T-helper 2 cell treated with Interferon-gamma antibody and Interleukin-4, amounts not matched to agents 100 ng/mL and 5 ng/mL, for 36 hours (primary cell): Measurements from ENCODE around the gene CDH4. TPM values are rescaled to one million over a fixed set of nuclear protein-coding genes. Genes with fewer than 3 reads are reported as not detected.

ENCODE experiments used
- intact Hi-C: fragments of 100-400 bp; cut with micrococcal nuclease; formaldehyde crosslinking; loops from one replicate; pipeline ENCODE4 v1.15.1; 2023
- total RNA-seq: library from RNA; stranded (reverse); gene quantifications from 2 replicates; pipeline ENCODE4 v1.2.3, GENCODE V29; 2022

Gene CDH4
- total RNA-seq, 1 donor from 2014 or later, result not detected

DNA sequence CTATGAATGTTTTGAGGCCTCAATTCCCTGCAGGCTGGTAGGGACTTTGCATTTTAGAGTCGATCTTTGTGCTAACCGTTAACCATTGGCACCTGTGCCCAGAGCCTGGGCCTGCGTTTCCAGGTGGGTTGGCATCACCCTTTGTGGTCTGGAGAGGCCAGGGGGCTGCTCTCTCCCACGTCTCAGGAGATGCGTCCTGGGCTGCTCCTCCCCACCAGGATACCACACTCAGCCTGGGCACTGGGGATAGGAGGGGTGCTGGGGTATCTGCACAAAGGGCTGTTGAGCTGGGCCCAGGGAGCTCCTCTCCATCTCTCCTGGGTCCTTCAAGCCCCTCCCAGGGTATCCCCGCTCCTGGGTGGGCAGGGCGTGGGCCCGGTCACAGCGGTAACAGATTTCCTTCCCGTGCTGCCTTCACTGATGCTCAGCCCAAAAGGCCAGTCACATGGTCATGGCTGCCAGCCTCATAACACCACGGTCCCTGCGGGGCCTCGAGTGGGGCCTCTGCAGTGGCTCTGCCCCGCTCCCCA lies 547.4 kb downstream of the CDH4 start:
- intact Hi-C loops, result no loop called here

DNA sequence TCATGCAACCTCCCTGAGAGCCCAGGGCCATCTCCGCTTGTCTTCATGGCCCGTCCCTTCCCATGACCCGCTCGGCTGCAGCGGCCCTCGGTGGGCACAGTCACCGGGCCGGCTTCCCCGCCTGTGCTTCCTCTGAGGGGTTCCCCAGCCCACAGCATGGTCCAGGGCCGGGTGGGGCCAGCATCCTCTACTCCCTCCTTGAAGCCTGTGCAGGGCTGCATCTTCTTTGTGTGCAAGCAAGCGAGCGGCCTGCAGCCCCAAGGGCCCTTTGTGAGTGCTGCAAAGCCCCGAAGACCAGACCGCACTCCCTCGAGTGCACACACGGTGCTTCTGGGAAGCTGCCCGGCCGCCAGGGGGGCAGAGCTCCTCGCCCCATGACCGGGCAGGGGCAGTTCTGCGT lies 547.9 kb downstream of the CDH4 start:
- intact Hi-C loops, result no loop called here

DNA sequence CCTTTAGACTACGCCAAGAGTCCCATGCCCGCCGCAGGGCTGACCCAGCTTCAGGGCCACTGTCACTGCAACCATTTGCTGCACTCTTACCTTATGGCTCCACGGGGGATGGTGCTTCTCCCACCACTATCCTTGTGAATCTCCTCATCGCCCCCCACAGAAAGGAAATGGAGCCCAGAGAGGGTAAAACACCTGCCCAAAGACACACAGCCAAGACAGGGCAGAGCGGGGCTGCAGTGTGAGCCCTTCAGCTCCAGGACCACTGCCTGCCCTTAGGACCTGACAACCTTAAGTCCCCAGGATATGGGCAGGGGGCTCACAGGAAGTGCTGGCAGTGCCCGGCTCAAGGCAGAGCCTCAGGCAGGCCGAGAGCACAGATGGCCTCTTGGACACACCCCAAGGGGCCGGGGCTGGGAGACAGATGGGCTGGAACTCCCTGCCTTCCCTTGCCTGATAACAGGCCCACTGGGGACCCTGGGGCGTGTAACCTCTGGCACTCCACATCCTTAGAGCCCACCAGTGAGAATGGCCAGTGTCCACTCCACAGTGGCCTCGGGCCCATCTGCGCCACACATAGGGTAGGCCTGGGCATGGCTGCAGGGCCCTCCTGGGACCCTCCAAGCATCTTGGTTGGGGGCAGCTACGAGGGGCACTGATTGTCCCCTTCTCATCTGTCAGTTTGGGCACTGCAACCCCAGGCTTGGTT lies 548.5 kb downstream of the CDH4 start:
- intact Hi-C loops, result no loop called here

DNA sequence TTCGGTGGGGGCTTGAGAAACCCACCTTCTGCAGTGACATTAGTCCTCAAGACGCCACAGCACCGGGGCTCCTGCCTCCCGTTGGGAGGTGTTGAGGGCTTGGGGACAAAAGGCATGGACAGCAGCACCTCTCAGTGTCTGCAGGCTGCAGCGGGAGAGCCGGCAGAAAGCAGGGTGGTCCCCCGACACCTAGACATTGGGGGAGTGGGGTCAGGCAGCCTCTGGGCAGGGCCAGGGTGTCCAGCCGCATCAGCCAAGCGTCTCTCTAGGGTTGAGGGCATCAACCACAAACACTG lies 549.0 kb downstream of the CDH4 start:
- intact Hi-C loops, result no loop called here

DNA sequence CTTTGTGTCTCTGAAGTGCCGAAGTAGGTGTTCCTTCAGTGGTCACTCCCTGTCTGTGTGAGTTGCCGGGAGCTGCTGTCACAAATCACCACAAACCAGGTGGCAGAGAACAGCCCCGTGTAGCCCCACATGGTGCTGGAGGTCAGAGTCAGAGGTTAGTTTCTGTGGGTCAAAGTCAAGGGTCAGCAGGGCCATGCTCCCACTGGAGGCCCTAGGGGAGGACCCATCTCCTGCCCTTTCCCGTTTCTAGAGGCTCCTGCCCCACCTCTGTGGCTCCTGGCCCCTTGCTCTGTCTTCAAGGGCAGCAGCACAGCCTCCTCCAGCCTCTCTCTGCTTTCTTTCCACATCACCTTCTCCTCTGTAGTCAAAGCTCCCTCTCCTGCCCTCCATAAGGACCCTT lies 549.4 kb downstream of the CDH4 start:
- intact Hi-C loops, result no loop called here

DNA sequence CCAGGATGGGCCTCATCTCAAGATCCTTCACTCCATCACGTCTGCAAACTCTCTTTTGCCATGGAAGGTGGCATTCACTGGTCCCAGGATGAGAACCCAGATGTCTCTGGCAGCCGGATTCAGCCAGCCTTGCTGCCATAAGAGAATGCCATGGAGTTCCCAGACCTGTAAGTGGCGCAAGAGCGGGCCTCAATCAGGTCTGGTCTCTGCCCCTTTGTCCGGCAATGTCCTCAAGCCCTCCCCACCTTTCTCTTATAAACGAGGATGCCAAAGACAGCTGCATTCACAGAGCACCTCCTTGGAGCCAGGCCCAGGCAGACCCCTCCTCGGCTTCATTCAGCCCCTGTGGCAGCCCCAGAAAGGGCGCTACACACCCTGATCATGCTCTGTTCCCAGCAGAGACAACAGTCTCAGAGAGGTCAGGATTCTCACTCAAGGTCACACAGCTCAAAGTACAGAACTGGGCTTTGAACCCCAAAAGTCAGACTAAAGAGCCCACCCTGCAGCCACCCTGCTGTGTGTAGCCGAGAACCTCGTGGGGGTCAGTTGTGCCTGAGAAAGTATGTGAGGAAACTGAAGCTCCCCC lies 549.9 kb downstream of the CDH4 start:
- intact Hi-C loops, result no loop called here

DNA sequence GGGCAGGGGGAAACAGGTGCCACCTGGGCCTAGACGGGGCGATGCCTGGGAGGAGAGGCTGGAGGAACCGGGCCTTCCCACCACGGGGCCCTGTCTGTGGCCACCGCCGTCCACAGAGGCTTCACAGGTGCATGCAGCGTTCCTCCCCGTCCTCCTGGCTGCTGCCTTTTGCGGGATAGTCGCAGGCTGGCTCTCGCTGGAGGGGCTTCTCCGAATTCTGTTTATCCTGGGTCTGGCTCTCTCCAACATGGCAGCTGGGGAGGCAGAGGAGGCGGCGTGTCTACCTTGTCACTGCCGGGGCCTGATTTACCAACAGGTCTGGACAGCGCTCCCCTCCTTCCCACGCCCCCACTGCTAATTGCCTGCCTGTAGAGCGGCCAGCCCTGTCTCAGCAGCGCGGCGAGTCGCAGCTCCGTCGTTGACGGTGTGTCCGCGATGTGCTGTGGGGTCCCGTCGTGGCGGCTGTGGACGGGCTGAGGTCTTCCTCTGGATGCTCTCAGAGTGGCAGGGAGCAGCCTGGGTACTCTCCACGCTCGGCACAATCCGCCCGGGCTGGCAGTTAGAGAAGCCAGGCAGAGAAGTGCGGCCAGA lies 550.8 kb downstream of the CDH4 start:
- intact Hi-C loops, result no loop called here

DNA sequence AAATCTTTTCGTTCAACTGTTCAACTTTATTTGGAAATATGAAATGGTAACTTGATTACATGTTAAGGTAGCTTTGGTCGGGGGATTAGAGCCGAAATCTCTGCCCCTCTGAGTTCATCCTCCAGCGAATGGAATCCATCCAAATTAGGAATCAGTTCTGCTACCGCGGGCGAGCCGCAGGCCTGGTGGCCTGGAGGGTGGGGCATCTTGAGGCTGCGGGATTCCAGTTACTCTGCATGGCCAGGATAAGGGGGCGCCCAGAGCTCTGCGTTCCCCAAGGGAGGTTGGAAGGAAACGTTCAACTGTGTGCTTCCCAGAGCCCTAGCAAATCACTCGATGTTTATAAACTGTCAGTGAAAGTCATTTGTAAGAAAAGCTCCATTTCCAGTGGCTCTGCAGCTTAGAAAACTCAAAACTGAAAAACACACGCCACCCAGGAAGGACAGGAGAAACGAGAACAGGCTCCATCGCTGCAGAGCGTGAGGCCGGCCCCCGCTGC lies 551.4 kb downstream of the CDH4 start:
- intact Hi-C loops, result no loop called here

DNA sequence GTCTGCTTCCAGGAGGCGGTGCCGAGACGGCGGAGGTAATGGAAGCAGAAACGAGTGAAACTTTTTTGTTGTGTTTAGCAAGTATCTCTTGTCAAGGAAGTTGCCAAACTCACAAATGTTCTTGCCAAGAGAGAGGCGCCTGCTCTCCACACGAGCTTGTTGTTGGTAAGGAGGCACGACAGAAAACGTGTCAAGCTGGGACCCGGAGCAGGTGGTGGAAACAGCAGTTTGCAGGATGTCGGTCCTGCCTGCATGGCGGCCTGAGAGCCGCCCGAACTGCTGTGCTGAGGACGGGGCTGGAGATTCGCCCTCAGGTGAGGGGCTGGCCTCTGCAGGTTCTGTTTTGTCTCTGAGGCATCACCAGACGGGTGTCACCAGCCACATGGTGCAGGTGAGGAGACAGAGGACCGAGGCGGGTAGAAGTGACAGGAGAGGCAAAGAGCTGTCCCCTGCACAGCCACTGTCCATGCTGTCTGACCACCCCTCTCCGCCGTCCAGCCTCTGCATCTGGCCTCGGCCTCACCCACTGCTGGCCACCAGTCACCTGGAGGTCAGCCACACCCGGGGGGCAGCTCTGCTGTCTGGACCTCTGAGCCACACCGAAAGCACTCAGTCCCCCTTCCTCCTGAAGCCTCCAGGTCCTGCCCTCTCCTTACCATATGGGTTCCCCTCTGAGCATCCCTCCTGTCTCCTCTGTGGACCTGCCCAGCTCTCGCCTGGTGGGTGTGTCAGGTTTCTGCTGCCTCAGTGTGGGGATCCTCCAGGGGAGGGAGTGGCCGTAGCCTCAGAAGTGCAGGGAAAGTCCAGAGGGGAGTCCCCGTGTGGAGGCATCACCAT lies 552.1 kb downstream of the CDH4 start:
- intact Hi-C loops, result no loop called here

DNA sequence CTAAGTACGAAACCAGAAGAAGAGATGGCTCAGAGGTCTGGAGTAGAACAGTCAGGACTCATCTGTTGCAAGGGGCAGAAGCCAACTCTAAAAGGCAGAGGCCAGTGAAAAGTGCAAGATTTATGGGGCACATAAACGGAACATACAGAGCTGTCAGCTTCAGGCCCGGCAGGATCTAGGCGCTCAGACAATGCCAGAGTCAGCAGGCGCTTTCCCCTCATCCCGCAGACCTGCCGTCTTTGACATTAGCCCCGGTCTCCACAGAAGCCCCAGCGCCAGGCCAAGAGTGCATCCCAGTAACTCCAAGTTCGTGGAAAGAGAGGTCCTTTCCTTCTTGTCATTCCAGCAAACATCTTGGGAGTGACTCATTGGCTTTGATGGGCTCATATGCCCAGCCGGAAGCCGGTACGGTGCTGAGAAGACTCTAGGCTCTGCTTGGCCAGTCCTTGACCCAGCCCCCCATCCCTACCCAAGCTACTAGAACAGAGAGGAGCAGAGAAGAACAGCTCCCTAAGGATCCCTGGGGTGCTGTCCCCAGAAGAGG lies 552.8 kb downstream of the CDH4 start:
- intact Hi-C loops, result no loop called here

DNA sequence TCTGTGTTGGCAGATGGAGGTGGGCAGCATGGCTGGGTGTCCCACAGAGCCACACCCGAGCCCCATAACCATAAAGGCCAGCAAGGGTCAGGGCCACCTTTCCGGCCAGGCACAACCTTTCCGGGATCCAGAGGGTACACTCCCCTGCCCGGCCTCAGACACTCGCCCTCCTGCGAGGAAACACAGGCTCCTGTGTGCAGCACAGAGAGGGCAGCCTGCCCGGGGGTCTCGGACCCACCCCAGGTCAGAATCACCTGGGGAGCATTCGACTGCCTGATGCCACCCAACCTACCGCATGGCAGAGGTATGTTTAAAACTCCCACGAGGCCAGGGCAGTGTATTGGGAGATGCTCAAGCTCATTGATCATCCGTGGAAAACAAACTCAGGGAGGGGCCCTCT lies 553.3 kb downstream of the CDH4 start:
- intact Hi-C loops, result no loop called here

DNA sequence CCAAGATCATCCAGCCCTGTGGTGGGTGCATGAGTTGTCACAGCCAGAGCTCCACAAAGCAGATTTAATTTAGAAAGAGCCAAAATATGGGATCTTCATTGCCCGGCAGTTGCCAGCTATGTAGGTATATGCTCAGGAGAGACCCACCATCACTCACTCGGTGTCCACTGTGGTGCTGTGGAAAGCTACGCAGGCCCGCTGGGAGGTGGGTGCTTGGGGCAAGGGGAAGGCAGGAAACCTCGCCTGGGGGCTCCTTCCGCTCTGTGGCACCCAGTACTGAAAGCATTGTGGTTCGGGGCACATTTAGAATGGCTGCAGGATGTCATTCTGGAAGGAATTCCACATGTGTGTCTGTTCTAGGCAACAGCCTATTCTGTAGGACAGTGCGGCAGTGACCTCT lies 553.7 kb downstream of the CDH4 start:
- intact Hi-C loops, result no loop called here

DNA sequence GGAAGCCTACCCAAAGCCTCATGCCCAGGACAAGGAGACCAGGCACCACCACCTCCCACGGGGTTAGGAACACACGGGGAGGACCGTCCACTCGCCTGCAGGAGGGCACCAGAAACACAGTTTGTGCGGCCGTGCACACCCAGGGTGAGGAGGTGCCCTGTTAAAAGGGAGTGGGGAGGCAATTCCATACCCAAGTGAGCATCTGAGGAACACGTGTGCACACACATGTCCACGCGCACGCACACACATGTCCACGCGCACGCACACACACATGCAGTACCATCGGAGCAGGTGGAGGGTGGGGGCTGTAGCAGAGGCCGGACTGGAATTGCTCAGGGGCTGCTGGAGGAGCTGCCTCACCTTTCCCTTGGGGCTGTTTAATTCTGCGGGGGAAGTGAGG lies 554.3 kb downstream of the CDH4 start:
- intact Hi-C loops, result no loop called here

DNA sequence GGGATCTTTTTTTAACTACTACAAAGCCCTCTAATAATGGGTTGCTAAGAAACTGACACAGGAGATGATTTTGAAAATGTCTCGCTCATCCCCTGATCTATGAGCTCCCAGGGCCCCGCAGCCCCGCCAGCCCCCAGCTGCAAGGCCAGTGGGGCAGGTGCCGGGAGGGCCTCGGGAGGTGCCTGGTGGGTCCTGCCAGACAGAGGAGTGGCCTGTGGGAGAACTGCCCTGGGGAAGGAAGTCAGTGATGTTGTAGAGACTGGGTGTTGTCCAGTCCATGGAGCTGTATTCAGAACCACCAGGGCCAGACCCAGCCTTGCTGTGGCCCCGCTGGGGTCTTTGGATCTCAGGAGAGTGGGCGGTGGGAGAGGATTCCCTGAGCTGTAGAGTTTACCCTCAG lies 554.9 kb downstream of the CDH4 start:
- intact Hi-C loops, result no loop called here

DNA sequence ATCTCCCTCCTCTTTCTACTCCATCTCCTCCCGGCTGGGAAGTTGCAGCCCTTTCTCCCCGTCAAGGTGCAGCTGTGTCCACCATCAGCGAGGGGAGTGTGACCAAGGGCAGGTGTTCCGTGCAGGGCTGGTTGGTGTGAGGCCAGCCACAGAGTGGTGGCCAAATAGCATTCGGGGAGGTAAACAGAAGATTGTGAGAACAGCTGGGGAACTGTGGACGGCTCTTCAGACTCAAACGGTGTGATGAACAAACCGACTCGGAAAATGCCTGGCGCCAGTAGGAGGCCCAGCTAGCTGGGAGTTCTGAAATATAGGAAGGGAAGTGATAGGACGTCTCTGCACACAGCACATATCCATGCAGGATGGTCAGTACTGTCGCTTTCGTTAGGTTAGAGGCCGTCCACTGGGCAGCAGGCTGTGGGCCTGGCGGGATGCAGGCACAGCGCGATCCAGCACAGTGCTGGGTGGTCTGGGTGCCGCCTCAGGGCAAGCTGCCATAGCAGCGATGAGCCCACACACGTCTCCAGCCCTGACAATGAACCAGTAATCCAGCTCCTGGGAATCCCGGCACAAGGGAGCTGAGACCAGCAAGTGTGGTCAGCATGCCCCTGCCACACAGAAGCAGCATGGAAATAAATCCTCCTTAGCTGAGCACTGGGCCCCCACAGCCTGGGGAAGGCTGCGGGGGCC lies 555.6 kb downstream of the CDH4 start:
- intact Hi-C loops, result no loop called here

DNA sequence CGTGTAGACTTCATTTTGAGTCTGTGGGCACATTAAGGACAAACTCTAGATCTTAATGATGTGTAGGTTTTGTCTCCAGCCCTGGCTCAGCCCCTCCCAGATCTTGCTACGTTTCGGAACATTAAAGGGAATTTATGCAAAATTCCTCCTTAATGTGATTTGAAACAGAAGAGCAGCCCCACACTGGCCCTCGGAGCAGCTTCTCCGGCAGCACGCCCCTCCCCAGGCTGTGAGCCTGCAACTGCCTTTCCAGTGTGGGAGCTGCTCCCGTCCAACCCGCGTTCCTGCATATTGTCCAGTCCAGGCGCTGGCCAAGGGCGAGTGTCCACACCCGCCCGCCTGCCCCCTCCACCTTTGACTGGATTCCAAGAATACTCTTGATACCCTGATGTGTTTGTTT lies 556.4 kb downstream of the CDH4 start:
- intact Hi-C loops, result no loop called here

DNA sequence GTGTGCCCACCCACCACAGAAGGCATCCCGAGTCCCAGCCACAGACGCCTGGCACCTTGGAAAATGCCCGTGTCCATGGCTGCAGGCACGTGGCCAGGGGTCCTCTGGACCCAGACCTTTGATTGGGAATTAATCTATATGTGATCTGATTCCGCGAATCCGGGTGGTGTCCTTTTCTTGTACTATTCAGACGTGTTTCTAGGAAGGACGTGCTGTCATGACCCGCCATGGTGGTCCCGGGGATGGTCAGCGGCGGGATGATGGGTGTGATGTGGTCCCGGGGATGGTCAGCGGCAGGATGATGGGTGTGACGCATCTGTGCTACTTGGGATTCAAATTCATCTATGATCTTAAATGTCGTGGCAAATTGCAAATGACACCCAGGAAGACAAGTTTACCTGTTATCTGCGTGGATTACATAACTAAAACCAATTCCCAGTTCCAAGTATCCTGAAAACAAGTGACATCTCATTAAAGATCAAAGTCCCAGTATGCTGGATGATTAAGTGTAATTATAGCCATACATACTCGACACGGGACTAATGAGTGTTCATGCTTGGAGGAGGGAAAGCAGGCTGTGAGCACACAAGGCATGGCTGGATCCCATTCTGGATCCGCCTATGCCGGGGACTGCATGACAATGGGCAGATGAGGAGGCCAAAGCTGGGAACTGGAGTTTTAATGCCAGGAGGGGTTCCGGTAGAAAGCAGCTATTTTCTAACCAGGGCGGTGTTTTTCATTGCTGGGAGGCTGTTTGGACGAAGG lies 557.1 kb downstream of the CDH4 start:
- intact Hi-C loops, result no loop called here

DNA sequence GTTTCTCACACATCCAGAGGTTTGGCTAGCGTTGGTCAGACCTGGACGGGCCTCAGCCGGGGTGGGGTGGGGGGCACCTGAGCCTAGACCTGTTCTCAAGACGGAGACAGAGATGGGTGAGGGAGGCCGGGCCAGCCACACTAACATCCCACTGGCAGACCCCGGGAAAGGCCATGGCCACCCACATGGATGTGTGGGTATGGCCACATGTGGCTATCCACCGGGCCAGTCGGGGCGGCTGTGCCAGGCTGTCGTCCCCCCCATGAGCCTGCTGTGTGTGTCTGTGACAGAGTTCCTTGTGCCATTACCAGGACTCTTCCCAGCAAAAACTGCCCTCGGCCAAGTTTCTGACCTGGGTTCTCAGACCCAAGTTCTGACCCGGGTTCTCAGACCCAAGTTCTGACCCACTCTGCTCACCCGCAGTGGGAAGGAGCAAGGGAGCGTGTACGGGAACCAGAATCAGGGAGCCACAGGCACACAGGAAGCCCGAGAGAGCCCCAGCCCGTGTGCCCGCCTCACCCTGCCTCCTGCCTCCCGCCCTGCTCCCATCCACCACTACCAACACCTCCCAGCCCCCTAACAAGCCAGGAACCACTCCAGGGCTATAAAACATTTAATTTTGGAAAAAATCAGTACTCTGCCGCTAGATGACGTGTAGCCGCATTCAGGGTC lies 558.1 kb downstream of the CDH4 start:
- intact Hi-C loops, result no loop called here

DNA sequence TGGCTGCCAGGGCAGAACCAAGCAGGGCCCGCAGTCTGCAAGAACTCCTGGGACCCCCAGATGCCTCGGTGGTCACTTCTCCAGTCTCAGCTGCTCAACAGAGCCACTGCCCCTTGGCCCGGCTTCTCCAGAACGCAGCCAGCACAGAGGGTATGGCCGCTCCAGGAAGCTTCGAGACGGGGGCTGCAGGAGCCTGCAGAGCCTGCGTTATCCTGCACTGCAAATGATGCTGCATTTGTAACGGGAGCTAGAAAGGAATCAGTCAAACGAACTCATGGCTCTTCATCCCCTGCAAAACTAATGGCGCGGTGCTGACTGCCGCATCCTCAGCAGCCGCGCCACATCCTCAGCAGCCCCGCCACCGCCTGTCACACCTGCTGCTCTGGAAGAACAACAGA lies 558.7 kb downstream of the CDH4 start:
- intact Hi-C loops, result no loop called here

DNA sequence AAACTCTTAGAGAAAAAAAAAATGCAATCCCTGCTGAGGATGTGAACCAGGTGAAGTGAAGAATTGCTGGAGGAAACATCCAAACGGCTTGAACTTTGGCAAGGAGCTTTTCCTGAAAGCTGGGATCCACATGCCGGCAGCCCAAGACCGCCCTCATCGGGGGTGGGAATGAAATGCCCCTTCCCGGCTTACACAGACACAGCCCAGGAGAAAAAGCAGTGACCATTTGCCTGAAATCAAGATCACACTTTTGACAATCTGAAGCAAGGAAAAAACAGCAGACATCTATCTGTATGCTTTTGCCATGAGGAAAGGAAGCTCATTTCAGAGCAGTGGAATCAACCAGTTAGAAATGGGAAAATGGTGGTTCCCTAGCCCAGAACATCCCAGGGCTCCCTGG lies 559.1 kb downstream of the CDH4 start:
- intact Hi-C loops, result no loop called here
